Ovary (tissue), 9 donors: Measurements from ENCODE around the gene LNPEP. TPM values are rescaled to one million over a fixed set of nuclear protein-coding genes. Genes with fewer than 3 reads are reported as not detected.

Experiments
- DNase-seq, 5 donors: peaks; one replicate each; pipeline ENCODE4 v3.0.0-alpha.2; 2019 to 2020
- H3K27ac ChIP-seq, 2 donors: fragments of 200-600 bp; one replicate each; pipeline versions ENCODE4 v1.5.1 to v1.8.0; 2019 to 2022
- H3K27me3 ChIP-seq: fragments of 200-600 bp; one replicate; pipeline ENCODE4 v1.8.0; 2022
- H3K36me3 ChIP-seq: fragments of 200-600 bp; sonication (generic); one replicate; pipeline ENCODE4 v1.5.1; 2019
- H3K4me1 ChIP-seq: one replicate; pipeline ENCODE4 v1.8.1; 2013; ENCODE audit warnings: mild to moderate bottlenecking, moderate library complexity; ENCODE audit not compliant: insufficient read depth
- H3K4me3 ChIP-seq: fragments of 200-600 bp; sonication (generic); one replicate; pipeline ENCODE4 v1.5.1; 2017
- H3K9me3 ChIP-seq, 2 donors: fragments of 200-600 bp in 1 of 2; sonication (generic) in 1 of 2; one replicate each; pipeline versions ENCODE4 v1.5.1 to v1.8.1; 2013 to 2019; ENCODE audit warnings: mild to moderate bottlenecking in 1 of 2, moderate library complexity in 1 of 2
- CTCF ChIP-seq, 3 donors: fragments of 450-650 bp in 2 of 3; fragments of 200-600 bp in 1 of 3; IDR thresholded peaks; one replicate each; pipeline versions ENCODE4 v1.5.1 to v1.8.0; 2016 to 2022; ENCODE audit warnings: antibody characterized with exemption in 3 of 3, mild to moderate bottlenecking in 1 of 3
- EP300 ChIP-seq: sonication (generic); formaldehyde crosslinking; IDR thresholded peaks from one replicate; pipeline ENCODE4 v1.6.1; 2017; ENCODE audit warnings: antibody characterized with exemption
- POLR2A ChIP-seq: fragments of 450-650 bp; IDR thresholded peaks from one replicate; pipeline ENCODE4 v1.6.1; 2017; ENCODE audit warnings: antibody characterized with exemption, mild to moderate bottlenecking, moderate library complexity
- WGBS, 3 donors: extraction: QIAGEN DNeasy Blood & Tissue Kit in 1 of 3; methylation state at CpG; one replicate each; pipeline versions ENCODE4 v1.1.5 to v1.1.7; 2013 to 2017; 5-methylcytosine and 5-hydroxymethylcytosine counted together
- intact Hi-C, 4 donors: fragments of 100-400 bp; cut with DNase I; formaldehyde crosslinking; loops; one replicate each; pipeline versions ENCODE4 v1.11.0 to v1.15.1; 2022 to 2023
- polyA plus RNA-seq, 2 donors: library from polyadenylated mRNA; stranded (reverse); fragments of 200-250 nt in 1 of 2; fragments of 350-450 nt in 1 of 2; fragmentation: Illumina TruSeq in 1 of 2; extraction: RNeasy Lipid Tissue Mini Kit (QIAGEN cat#74804) in 1 of 2; gene quantifications; one replicate each; pipeline ENCODE4 v1.2.3, GENCODE V29; 2013 to 2014
- total RNA-seq, 7 donors: library from RNA; depleted of rRNA in 2 of 7; stranded (reverse); fragments of >200 nt in 2 of 7; fragmentation: NEBNext Ultra II Directional in 3 of 7; extraction: Animal tissue kit (Norgen Biotek cat#: 25700) in 3 of 7; gene quantifications; one replicate each; pipeline versions ENCODE4 v1.1.0 to v1.2.4, GENCODE V29; 2016 to 2023
- donor health status: DM: no; HTN: no; CAD: no; lungs with moderate emphysema.
- donor health status: DM: no; HTN: no; CAD: no.
- donor health status: Bipolar disorder and iron deficiency.
- donor health status: DM: yes; HTN: yes; CAD: no.
- donor health status: DM: no; HTN: no; CAD: no.
- donor health status: DM: yes; HTN: yes; CAD: no.

Gene LNPEP
- total and polyA plus RNA-seq, 9 donors: 7.6 to 45.5 (median 32.3) TPM

- TF ChIP-seq EP300: no peak
- TF ChIP-seq CTCF (IDR thresholded peaks at IDR 0.05): no peak
- TF ChIP-seq POLR2A: no peak
- intact Hi-C loops: no loop called here
- no peaks in the 10 kb centered on the region for H3K4me1 ChIP-seq
- H3K4me3 ChIP-seq: no peak overlapping the region
- no peak for DNase-seq
- H3K9me3 ChIP-seq: no peaks in the 10 kb centered on the region
- no peak overlapping the region for H3K27ac ChIP-seq
- no peaks in the 10 kb centered on the region for H3K36me3 ChIP-seq
- WGBS, 3 donors: 59 to 83% (median 64%) methylated on average over 2 of the region's 2 CpGs
- H3K27me3 ChIP-seq: no peaks in the 10 kb centered on the region
These were observed 136.8 kb downstream of the LNPEP start for GRCh38 chr5:97072696-97073095.

- intact Hi-C loops: no loop called here
- Histone ChIP-seq H3K27ac (no peak overlapping the region), H3K4me1 (no peaks in the 10 kb centered on the region), H3K27me3 (no peaks in the 10 kb centered on the region), H3K4me3 (no peak overlapping the region), H3K36me3 (no peaks in the 10 kb centered on the region), H3K9me3 (no peaks in the 10 kb centered on the region)
- 93 to 94% (median 94%) methylated on average over 3 of the region's 3 CpGs for WGBS, 3 donors
- DNase-seq: no peak
- TF ChIP-seq CTCF (IDR thresholded peaks at IDR 0.05): no peak
- TF ChIP-seq EP300: no peak
- TF ChIP-seq POLR2A: no peak
These were observed 137.5 kb downstream of the LNPEP start for GRCh38 chr5:97073420-97073819.

- H3K27me3 ChIP-seq: no peaks in the 10 kb centered on the region
- H3K36me3 ChIP-seq: no peaks in the 10 kb centered on the region
- DNase-seq: no peak
- 75 to 79% (median 77%) methylated on average over 4 of the region's 4 CpGs for WGBS, 3 donors
- no peak for TF ChIP-seq CTCF (IDR thresholded peaks at IDR 0.05)
- TF ChIP-seq POLR2A: no peak
- no peak for TF ChIP-seq EP300
- intact Hi-C loops: no loop called here
- no peaks in the 10 kb centered on the region for H3K4me1 ChIP-seq
- H3K9me3 ChIP-seq: no peaks in the 10 kb centered on the region
- no peak overlapping the region for H3K27ac ChIP-seq
- no peak overlapping the region for H3K4me3 ChIP-seq
These were observed 139.1 kb downstream of the LNPEP start for GRCh38 chr5:97074859-97075489.

GRCh38 chr5:97075649-97076048, 139.8 kb downstream of the LNPEP start:
- TF ChIP-seq EP300 (no peak), CTCF (IDR thresholded peaks at IDR 0.05) (no peak), POLR2A (no peak)
- Histone ChIP-seq H3K27me3 (no peaks in the 10 kb centered on the region), H3K4me3 (no peak overlapping the region), H3K36me3 (no peaks in the 10 kb centered on the region), H3K4me1 (no peaks in the 10 kb centered on the region), H3K27ac (no peak overlapping the region), H3K9me3 (no peaks in the 10 kb centered on the region)
- intact Hi-C loops: no loop called here
- no peak for DNase-seq
- WGBS, 3 donors: 79 to 87% (median 83%) methylated on average over 5 of the region's 5 CpGs
